Embryonic facial prominence (tissue), 1 donor: ENCODE measurements around the gene PLG.
"Not testable (repeated sequence)": the region's sequence is repeated elsewhere in the genome, so short reads cannot be mapped to it uniquely, and the experiment has no call there.

ENCODE experiments used
- DNase-seq: peaks from one replicate; pipeline ENCODE4 v3.0.0-alpha.2; 2016; ENCODE audit errors: extremely low spot score

PLG gene

GRCh38 chr6:160701918-160702680 is at the start of gene PLG:
Gene PLG (plus strand): TSS chr6:160702244. CDS start chr6:160702305, 61 bp downstream.
- not testable (repeated sequence) for DNase-seq

DNA sequence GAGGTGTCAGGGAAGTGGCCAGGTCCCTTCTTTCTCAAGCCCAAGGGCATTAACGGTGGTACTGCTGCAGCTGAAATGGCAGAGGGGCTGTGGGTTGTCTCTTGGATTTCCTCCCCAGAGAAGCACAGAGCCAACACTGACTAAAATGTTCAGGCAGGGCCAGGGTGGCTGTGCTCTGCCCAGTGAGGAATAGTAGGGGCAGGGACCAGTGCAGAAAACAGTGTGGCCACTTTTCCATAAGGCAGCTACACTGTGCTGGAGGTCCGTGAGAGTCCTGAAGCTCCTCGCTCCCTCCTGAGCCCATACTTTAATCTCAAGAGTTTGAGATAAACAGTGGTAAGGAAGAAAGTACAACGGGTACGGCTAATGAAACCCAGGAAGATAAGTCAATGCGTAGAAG is 42.5 kb upstream of the PLG start:
- no peak for DNase-seq

DNA sequence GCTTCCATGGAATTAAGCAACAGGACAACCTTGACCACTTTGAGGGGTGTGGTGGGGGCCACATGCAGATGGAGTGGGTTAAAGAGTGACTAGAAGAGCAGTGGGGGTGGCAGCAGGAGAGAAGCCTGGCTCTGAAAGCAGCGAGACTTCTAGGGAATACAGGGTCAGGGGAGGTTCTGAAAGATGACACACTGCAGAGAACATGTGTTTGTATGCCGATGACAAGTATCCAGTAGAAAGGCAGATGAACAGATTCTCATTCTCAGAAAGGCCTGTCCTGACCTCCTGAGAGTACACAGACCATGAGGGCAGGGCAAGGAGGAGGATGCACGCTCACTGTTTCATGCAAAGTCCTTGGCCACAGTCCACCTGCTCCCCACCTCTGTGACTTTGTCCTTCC is 40.8 kb upstream of the PLG start:
- no peak for DNase-seq

GRCh38 chr6:160662429-160662828 is 39.6 kb upstream of the PLG start:
- no peak for DNase-seq

GRCh38 chr6:160662842-160663241 is 39.2 kb upstream of the PLG start:
- DNase-seq = no peak

DNA sequence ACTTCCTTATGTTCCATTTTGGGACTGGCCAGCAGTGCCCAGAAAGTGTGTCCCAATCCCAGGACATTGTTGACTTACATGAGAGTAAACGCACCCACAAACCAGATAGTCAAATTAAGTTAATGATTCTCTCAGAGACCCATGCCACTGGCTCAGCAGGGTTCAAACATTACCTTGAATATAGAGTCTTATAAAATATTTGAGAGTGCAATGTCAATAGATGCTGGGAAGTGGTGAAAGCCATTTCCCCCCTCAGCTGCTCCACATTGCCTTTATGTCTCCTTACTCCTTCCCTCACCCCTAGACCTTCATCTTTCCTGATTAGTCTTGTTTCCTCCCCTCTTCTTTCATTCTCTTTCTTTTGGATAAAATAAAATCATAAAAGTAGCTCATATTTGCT is 37.8 kb upstream of the PLG start, which contains the start of gene LPA:
Gene LPA (minus strand): TSS at position 78 of the 400 bp plus-strand sequence. CDS start 61 bp downstream, at position 17.
- not testable (repeated sequence) for DNase-seq

GRCh38 chr6:160667639-160668481 is 34.2 kb upstream of the PLG start:
- DNase-seq = no peak

GRCh38 chr6:160668589-160668988 is 33.5 kb upstream of the PLG start:
- DNase-seq = no peak

- DNase-seq = not testable (repeated sequence)
These were observed 25.6 kb upstream of the PLG start for GRCh38 chr6:160676418-160676817.

DNA sequence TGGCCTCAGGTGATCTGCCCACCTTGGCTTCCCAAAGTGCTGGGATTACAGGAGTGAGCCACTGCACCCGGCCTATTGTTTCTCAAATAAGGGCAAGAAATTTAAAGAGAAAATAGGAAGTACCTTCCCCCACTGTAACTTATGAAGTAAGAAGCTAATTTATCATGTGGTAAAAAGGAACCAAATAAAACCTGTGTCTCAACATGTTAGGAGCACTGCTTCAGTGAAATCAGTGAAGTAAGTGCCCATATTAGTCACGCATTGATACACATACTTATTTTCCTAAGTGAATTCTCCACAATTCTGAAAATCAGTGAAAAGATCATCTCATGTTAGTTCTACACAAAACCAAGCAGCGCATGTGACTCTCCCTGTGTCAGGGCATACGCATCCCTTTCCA is 23.8 kb upstream of the PLG start:
- DNase-seq = no peak

DNA sequence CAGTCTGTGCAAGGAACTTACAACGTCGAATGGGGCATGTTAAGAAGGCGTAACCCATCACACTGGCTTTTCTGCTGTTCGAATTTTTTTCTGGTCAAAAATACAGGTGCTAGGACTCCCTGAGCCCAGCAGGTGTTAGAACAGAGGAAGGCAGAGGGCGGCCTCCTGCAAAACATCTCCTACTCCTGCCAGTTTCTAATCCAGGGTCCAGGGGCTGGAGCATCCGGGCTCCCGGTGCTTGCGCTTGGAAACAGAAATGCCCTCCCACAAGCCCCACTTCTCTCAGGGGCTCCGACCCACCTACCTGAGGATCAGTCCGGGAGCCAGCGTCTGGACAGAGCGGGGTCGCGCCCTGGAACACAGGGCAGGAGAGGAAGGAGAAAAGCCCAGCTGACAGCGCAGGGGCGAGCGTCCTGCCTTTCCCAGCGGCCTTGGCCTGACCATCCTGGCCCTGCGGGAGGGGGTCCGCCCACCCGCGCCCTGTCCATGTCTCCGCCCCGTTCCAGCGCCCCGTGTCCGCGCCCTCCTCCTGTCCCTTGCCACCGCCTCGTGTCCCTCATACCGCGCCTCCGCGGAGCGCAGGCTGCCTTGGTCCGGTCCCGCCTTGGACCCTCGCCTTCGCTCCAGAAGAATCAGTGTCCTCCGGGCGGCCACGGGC is 23.2 kb upstream of the PLG start:
- DNase-seq = no peak

DNA sequence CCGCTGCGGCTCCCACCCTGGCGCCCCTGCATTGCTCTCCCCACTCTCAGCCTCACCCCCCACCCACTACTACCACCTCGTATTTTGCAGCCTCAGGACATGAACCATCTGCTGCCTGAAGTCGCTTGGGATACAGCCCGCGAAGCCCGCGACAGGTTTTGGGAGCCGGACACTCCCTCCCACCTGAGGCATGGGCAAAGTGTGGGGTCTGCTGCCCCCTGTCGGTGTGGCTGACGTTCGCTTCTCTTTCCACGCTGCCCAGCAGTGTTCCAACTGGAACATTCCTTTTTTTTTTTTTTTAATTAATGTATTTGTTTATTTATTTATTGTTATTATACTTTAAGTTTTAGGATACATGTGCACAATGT is 22.7 kb upstream of the PLG start:
- no peak for DNase-seq

- not testable (repeated sequence) for DNase-seq
These were observed 16.8 kb upstream of the PLG start for GRCh38 chr6:160685101-160685761.

GRCh38 chr6:160685762-160686450 is 16.1 kb upstream of the PLG start:
- no peak for DNase-seq

GRCh38 chr6:160690458-160690857 is 11.6 kb upstream of the PLG start:
- no peak for DNase-seq

DNA sequence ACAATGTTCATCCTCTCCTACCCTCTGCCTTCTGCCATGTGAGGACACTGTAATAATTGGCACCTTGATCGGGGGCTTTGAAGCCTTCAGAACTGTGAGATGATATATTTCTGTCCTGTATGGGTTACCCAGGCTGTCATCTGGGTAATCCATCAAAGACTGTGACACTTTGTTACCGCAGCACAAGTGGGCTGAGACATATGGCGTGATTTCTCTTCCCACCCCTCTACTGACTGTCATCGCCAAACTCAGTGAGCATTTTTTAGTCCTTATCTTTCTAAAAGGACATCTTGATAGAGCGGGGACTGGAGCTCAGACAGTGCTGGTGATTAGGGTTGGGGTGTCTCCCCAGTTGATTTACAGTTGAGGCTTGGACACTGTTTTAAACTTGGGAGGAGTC is 10.4 kb upstream of the PLG start:
- no peak for DNase-seq

DNA sequence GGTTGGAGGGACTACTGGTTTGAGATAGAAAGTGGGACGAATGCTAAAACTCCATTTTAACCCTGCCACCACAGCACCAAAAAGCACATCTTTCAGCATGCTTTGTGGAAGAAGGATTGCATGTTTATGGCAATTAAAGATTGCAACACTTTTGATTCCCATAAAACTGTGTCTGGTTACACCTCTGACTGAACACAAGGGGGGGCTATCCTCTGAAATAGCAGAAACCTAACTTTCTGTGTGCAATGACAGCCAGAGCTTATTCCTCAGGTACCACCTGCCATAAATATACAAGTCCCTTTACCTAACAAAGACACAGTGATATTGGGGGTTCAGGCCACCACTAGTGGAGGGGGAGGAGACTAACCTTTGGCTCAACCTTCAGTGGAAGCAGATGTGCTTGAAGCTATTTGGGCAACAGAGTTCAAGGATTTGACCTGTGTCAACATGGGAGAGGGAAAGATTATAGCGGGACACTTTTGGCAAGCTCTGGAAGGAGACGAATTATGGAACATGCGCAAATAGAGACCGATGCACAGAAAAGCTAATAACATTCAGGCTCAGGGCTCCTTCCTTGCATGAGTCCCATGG is 9.6 kb upstream of the PLG start:
- DNase-seq = no peak

DNA sequence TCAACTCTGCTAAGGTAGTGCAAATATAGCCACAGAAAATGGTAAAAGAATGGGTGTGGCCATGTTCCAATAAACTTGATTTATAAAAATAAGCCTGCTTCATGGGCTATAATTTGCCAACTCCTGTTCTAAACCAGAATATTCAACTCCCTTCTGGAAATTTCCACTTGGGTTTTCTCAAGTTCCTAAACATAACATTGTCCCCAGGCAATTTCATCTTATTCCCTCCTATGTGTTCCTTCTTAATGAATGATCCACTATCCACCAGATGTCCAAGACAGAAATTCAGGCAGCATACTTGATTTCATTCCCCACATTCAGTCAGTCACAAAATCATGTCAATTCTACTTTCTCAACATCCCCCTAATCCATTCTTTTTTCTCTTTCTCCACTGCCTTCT is 7.0 kb upstream of the PLG start:
- not testable (repeated sequence) for DNase-seq

DNA sequence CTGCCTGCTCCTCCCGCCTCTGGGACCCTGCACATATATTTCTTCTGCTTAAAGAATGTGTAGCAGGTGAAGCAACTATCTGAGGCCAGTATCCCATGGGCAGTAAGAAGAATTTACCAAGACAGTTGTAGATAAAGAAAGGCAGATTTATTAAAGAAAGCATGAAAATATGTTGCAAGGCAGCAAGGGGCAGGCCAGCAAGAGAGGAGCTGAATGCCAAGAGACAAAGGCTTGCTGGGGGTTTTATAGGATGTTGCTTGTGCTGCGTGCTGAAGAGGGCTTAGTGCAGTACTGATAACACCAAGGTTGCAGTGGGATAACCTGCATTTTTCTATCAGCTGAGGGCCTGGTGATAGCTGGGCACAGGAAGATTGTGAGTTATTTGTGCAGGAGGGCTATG is 6.4 kb upstream of the PLG start:
- DNase-seq = not testable (repeated sequence)

DNA sequence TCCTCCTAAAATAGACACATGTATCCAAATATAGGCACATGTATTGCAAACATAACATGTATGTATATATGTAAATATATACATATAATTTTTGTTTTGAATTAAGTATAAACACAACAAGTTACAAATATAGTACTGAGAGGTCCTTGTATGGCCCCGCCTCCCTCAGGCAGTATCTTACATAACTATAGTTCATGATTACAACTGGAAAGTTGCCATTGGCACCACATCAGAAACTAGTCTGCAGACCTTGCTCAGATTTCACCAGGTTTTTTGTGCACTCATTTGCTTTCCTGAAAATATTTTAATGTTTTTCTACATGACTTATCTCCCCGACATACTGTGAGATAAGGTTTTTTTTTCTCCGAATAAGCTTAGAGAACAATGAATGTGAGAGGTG is 5.2 kb upstream of the PLG start:
- DNase-seq = not testable (repeated sequence)

DNA sequence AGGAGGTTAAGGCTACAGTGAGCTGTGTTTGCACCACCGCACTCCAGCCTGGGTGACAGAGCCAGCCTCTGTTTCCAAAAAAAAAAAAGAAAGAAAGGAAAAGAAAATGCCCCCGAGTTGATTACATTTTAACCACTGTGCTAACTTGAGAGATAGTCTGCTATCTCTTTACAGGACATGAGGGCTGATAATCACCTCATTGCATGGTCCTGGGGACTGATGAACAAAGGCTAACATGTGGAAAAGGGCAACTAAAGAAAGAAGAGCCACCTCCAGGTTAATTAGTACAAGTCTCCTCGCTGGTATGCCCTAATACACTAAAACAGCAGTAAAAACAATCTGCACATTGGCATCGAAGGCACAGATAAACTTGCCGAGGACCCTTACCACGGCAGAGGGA is 4.2 kb upstream of the PLG start:
- no peak for DNase-seq
